HG03066 (cell line): ENCODE measurements around the gene RPL22L1.
"Not testable (repeated sequence)": the region's sequence is repeated elsewhere in the genome, so short reads cannot be mapped to it uniquely, and the experiment has no call there.

Experiments used
- ATAC-seq: cut with Tn5 transposase; IDR thresholded peaks from one replicate; pipeline ENCODE4 v1.9.1; 2021; ENCODE audit warnings: low read depth; ENCODE audit not compliant: unreplicated experiment

RPL22L1 gene

DNA sequence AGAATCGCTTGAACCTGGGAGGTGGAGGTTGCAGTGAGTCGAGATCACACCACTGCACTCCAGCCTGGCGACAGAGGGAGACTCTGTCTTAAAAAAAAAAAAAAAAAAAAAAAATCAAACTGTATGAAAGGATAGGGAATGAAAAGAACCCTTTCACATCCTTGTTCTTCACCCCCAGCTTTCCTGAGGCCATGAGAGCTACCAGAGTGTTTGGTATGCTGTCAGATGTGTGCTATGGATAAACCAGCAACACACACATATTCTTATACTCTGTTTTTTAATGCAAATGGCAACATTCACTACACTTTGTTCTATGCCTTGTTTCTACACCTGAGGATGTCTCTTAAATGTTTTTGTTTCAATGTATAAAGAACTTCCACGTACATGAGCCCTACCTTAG is 33.5 kb downstream of the RPL22L1 start:
- no peak for ATAC-seq

DNA sequence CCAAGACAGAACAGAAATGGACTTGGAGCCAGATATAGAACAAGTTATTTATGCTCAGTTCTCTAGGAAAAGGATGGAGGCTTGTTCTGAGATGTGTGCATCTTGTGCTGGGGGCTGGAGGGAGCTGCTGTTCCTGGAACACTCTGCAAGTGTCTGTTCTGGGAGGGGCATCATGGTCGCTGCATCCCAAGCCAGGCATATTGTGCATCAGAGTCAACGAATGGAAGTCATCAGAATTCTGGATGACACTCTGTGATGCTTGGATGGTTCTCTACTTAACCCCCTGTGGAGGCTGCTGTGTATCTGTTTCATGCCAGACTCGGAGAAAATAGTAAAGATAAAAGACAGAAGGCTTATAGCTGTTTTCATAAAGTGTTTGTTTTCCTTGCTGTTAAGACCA is 34.7 kb downstream of the RPL22L1 start:
- ATAC-seq, result no peak

DNA sequence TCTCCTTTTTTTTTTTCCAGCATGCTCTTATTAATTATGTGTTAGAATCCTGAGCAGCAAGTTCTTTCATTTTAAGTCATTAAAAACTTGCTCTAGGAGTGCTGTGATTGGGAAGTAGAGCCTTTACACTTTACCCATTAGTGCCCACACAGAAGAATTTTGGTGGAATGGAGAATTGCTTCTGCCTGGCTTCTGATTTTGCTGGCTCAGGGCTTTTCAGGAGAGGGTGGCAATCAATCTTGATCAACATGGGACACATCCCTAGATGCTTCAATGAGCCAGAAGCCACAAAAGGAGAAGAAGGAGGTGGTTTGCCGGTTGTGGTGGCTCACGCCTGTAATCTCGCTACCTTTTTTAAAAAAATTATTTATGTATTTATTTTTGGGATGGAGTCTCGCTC is 39.4 kb downstream of the RPL22L1 start:
- ATAC-seq, result no peak

DNA sequence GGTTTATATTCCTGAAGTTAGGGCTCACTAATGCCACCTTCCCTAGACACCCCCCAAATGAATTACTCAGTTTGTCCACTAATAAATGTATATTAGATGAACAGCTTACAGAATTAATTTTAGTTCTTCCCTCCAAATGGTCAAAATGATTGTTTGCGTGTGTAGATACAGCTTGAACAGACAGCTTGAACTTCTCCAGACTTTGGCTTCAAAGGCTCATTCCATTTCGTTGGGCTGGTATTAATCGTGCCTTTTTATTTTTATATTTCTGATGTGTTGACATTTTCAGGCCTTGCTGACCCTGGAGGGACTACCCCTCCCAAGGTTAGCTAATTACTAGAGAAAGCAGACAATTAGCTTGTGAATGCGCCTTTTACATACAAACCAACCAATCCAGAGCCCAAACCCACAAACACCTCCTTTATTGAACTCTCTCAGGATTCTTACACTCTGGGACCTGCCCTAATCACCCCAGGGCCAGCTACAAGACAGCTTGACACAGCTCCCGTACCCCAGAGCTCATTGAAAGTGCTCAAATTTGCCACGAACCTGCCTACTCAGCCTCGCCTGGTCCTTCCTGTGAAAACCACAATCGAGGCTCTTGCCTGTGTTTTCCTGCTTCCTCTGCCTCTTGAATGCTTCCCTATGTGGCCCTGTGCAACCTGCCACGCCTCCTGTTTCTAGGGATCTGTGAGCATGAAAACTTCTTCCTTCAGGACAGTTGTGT is 40.3 kb downstream of the RPL22L1 start:
- no peak for ATAC-seq

DNA sequence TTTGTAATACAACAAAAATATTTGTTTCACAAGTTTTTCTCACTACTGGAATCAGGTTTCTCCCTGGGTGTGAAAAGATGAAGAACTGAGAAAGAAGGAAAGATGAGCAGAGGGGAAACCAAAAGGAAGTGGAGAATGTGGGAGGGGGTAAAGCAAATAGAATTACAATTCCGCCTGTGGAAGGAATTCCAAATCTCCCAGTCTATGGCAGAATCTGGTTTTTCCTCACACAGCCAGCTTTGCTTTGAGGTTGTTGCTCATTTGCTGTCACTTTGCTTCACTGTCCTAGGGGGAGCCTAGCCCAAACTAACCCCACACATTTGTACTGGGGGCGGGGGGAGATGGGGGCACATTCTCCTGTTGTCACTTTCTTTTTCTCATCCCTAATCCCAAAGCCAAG is 43.9 kb downstream of the RPL22L1 start:
- ATAC-seq, result no peak

DNA sequence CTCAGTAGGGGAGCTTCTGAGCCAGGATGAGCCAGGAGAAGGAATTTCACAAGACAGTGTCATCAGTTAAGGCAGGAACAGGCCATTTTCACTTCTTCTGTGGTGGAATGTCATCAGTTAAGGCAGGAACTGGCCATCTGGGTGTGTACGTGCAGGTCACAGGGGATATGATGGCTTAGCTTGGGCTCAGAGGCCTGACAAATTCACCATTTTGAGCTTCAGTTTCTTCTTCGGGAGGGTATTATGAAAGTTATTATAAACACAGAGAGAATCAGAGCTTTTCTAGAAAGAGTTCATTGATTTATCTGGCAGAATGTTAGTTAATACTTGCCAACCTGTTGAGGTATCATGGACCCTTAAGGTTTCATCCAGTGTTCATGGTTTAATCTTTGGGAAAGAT is 46.4 kb downstream of the RPL22L1 start:
- ATAC-seq, result not testable (repeated sequence)

DNA sequence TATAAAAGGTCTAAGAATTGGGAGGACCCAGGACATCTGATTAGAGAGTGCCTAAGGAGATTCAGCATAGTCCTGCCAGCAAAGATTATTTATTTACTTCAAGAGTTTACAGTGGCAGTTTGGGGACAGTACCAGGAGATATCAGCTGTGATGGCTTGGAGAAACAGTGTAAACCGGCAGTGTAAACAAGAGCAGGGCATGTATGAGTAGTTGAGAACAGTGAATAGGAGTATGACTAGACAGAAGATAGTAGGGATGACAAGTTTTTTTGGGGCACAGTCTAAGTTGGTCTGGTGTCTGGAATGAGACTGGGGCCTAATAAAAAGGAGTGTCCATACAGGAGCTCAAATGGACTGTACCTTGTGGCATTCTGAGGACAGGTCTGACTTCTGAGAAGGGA is 51.7 kb downstream of the RPL22L1 start:
- not testable (repeated sequence) for ATAC-seq

DNA sequence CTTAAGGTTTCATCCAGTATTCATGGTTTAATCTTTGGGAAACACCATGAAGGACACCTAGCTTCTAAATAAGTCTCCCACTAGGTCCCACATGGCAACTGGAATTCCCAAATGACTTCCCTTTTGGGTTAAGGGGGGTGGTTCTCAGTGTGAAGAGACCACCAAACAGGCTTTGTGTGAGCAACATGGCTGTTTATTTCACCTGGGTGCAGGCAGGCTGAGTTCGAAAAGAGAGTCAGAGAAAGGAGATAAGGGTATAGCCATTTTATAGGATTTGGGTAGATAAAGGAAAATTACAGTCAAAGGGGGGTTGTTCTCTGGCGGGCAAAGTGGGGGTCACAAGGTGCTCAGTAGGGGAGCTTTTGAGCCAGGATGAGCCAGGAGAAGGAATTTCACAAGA is 52.5 kb downstream of the RPL22L1 start:
- ATAC-seq, result not testable (repeated sequence)

DNA sequence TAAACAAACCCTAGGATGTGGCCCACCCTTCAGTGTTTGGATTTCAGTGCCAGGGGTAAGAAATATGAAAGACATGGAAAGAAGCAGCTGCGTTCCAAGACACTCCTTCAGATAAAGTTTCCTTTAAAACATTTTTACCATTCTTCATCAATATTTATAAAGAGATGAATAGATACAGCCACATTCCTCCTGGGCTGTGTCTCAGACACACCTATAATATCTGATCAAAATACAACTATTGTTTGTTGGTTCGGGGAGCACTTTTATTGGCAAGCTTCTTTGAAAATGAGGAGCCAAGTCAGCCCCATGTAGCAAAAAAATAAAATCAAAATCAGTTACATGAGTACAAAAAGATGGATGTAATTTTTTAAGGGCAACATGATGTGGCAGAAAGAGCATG is 53.2 kb downstream of the RPL22L1 start:
- ATAC-seq, result no peak

DNA sequence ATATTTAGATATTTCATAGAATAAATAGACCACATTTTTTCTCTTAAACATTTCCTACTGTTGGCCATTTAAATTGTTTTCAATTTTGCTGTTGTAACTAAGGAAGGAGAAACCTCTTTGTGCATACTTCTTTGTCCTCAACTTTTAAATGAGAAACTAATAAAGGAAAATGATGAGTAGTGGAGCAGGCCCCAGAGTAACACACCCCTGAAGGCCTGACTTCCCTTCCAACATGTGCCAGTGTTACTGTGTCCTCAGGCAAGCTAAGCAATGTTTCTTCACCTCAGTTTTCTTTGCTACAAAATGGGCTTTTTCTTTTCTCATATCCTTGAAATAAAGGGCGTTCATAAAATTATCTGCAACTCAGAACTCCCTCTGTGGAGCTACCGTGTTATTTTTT is 53.7 kb downstream of the RPL22L1 start:
- no peak for ATAC-seq

DNA sequence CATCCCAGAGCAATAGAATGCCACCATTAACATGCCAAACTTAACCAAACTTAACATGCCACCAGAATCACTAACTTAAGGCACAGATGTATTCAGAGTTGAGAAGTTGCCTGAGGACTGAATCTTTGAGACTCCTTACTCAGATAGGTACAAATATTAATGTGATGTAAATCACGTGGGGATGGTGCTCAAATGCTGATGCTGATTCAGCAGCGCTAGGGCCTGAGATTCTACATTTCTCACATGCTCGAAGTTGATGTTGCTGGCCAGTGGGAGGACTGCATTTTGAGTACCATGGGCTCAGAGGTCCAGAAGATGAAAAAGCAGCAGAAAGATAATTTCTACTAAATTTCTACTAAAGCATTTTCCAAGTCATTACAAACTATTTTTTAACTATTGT is 54.1 kb downstream of the RPL22L1 start:
- no peak for ATAC-seq

DNA sequence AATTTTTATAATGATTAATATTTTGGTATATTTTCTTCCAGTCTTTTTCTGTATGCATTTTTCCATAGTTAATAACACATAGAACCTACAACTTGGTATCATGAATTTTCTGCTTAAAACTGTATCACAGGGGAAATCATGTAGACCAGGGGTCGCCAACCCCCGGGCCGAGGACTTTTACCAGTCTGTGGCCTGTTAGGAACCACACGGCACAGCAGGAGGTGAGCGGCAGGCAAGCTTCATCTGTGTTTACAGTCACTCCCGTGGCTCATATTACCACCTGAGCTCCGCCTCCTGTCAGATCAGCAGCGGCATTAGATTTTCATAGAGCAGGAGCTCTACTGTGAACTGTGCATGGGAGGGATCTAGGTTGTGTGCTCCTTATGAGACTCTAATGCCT is 54.7 kb downstream of the RPL22L1 start:
- ATAC-seq, result no peak
